ENCODE data around the gene WWOX.

- no peak for TF ChIP-seq CTCF (IDR thresholded peaks at IDR 0.05; ENCODE audit: low read length)
- no peak for TF ChIP-seq EZH2phosphoT487 (IDR thresholded peaks at IDR 0.05; ENCODE audit: low read length)
These were observed 184.2 kb downstream of the WWOX start for GRCh38 chr16:78283548-78284251.

Data from MM.1S (cell line).